ENCODE data around the gene CDKAL1. TPM values are rescaled to one million over a fixed set of nuclear protein-coding genes. Genes with fewer than 3 reads are reported as not detected.

The CDKAL1 gene
- total and polyA plus RNA-seq, 2 donors from 2014 or later, result 4.6 to 20.2 TPM

DNA sequence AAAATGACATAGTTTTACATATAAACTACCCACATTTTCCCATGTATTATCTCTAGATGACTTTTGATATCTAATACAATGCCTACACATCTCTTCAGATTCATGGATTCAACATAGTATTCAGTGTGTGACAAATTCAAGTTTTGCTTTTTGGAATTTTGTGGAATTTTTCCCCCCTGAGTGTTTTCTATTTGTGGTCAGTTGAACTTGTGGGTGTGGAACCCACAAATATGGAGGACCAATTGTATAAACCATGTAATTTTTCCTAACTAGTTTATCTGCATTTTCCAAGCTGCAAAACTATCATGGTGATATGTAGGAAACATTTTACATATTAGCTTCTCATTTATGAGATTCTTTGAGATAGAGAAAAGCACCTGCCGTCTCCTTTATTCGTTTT, 685.0 kb downstream of the CDKAL1 start:
- H3K27me3 ChIP-seq (ENCODE audit: control insufficient read depth, insufficient read depth, low read length), result no peaks in the 10 kb centered on the region
- H3K9me3 ChIP-seq (ENCODE audit: control insufficient read depth in 2 of 3, insufficient read depth in 1 of 3, low read length in 3 of 3), result no peaks in the 10 kb centered on the region
- H3K9ac ChIP-seq (ENCODE audit: low read length in 3 of 3), result no peak overlapping the region
- no peak overlapping the region for H3K4me3 ChIP-seq (ENCODE audit: low read length in 3 of 3)
- no peaks in the 10 kb centered on the region for H3K4me1 ChIP-seq (ENCODE audit: control insufficient read depth in 2 of 3, insufficient read depth in 2 of 3, low read depth in 1 of 3, low read length in 3 of 3)
- no peak overlapping the region for H3K27ac ChIP-seq (ENCODE audit: low read depth in 2 of 2, low read length in 2 of 2)
- no peaks in the 10 kb centered on the region for H3K36me3 ChIP-seq (ENCODE audit: control insufficient read depth in 2 of 3, insufficient read depth in 3 of 3, low read length in 3 of 3)
- TF ChIP-seq, protein P1, sequence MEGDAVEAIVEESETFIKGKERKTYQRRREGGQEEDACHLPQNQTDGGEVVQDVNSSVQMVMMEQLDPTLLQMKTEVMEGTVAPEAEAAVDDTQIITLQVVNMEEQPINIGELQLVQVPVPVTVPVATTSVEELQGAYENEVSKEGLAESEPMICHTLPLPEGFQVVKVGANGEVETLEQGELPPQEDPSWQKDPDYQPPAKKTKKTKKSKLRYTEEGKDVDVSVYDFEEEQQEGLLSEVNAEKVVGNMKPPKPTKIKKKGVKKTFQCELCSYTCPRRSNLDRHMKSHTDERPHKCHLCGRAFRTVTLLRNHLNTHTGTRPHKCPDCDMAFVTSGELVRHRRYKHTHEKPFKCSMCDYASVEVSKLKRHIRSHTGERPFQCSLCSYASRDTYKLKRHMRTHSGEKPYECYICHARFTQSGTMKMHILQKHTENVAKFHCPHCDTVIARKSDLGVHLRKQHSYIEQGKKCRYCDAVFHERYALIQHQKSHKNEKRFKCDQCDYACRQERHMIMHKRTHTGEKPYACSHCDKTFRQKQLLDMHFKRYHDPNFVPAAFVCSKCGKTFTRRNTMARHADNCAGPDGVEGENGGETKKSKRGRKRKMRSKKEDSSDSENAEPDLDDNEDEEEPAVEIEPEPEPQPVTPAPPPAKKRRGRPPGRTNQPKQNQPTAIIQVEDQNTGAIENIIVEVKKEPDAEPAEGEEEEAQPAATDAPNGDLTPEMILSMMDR (IDR thresholded peaks at IDR 0.05; ENCODE audit: borderline replicate concordance, extremely low read depth, insufficient read depth), result no peak
- intact Hi-C loops (cut with DNase I), result no loop called here
- no peak for FAIRE-seq
- DNase-seq, result no peak

DNA sequence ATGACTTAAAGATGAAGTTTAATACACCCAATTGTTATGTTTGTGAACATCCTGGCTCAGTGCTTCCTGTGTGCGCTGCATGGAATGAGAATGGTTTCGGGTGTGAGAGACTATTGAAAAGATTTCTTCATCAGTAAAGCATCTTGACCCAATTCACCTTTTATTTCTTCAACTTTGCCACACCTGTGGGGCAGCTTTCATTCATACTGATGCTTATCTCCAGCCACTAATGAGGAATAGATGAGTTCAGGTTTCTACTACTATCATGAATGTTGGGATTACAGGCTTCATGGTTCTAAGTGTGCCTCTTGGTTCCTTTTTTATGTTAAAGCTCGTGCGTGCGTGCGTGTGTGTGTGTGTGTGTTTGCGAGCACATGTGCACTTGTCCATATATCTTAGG, 685.6 kb downstream of the CDKAL1 start:
- Histone ChIP-seq H3K4me3 (ENCODE audit: low read length in 3 of 3) (no peak overlapping the region), H3K9ac (ENCODE audit: low read length in 3 of 3) (no peak overlapping the region), H3K36me3 (ENCODE audit: control insufficient read depth in 2 of 3, insufficient read depth in 3 of 3, low read length in 3 of 3) (no peaks in the 10 kb centered on the region), H3K27ac (ENCODE audit: low read depth in 2 of 2, low read length in 2 of 2) (no peak overlapping the region), H3K4me1 (ENCODE audit: control insufficient read depth in 2 of 3, insufficient read depth in 2 of 3, low read depth in 1 of 3, low read length in 3 of 3) (no peaks in the 10 kb centered on the region), H3K9me3 (ENCODE audit: control insufficient read depth in 2 of 3, insufficient read depth in 1 of 3, low read length in 3 of 3) (no peaks in the 10 kb centered on the region), H3K27me3 (ENCODE audit: control insufficient read depth, insufficient read depth, low read length) (no peaks in the 10 kb centered on the region)
- FAIRE-seq (no peak), DNase-seq (no peak)
- intact Hi-C loops (cut with DNase I), result no loop called here
- TF ChIP-seq, protein P1 (IDR thresholded peaks at IDR 0.05; ENCODE audit: borderline replicate concordance, extremely low read depth, insufficient read depth), result no peak

DNA sequence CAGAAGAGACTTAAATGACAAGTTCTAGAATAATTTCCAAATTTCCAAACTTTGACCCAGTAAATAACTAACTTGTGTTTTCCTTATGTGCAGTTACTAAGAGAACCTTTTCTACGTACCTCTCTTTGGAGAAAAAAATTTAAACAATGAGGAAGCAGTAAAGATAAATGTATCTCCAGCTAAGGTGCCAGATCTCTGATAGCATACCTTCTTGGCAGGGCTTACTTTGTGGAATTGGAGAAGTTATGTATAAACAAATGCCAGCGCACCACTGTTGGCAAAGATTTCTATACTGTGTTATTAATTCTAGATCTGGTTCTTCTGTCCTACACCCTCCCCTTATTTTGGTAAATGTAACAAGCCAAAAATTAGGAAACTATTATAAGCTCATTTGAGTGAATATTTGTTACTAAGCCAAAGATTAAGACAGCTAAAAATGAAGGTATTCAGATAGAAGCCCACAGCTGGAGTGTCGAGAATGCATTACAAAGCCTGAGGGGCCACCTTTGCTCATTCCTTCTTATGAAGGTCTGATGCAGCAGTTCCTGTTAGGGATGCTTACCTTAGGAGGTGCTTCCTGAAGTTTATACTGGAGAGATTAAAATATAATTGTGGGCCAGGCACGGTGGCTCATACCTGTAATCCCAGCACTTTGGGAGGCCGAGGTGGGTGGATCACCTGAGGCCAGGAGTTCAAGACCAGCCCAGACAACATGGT, 686.2 kb downstream of the CDKAL1 start:
- Histone ChIP-seq H3K36me3 (ENCODE audit: control insufficient read depth in 2 of 3, insufficient read depth in 3 of 3, low read length in 3 of 3) (no peaks in the 10 kb centered on the region), H3K4me1 (ENCODE audit: control insufficient read depth in 2 of 3, insufficient read depth in 2 of 3, low read depth in 1 of 3, low read length in 3 of 3) (no peaks in the 10 kb centered on the region), H3K27me3 (ENCODE audit: control insufficient read depth, insufficient read depth, low read length) (no peaks in the 10 kb centered on the region), H3K4me3 (ENCODE audit: low read length in 3 of 3) (no peak overlapping the region), H3K9ac (ENCODE audit: low read length in 3 of 3) (no peak overlapping the region), H3K9me3 (ENCODE audit: control insufficient read depth in 2 of 3, insufficient read depth in 1 of 3, low read length in 3 of 3) (no peaks in the 10 kb centered on the region), H3K27ac (ENCODE audit: low read depth in 2 of 2, low read length in 2 of 2) (no peak overlapping the region)
- intact Hi-C loops (cut with DNase I), result no loop called here
- FAIRE-seq, result no peak
- DNase-seq, result no peak
- TF ChIP-seq, protein P1 (IDR thresholded peaks at IDR 0.05; ENCODE audit: borderline replicate concordance, extremely low read depth, insufficient read depth), result no peak

DNA sequence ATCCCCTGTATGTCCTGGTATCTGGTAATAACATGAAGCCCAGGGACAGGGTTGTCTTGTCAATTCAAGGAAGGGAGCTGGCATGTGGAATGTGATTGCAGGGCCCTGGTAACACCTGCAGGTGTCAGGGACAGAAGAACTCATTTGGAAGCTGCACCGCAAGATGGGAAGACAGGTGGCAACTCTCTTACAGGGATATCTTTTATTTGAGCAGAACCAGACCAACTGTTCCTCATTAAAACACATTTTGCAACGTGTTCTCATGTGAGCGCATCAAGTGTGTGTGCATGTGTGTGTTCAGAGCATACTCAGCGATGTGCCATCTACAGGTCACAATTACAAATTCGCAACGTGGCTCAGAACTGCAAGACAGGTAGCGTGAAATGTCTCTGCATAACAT, 688.4 kb downstream of the CDKAL1 start:
- H3K9ac ChIP-seq (ENCODE audit: low read length in 3 of 3), result no peak overlapping the region
- no peaks in the 10 kb centered on the region for H3K27me3 ChIP-seq (ENCODE audit: control insufficient read depth, insufficient read depth, low read length)
- H3K36me3 ChIP-seq (ENCODE audit: control insufficient read depth in 2 of 3, insufficient read depth in 3 of 3, low read length in 3 of 3), result no peaks in the 10 kb centered on the region
- FAIRE-seq (no peak), DNase-seq (no peak)
- H3K4me1 ChIP-seq (ENCODE audit: control insufficient read depth in 2 of 3, insufficient read depth in 2 of 3, low read depth in 1 of 3, low read length in 3 of 3), result no peaks in the 10 kb centered on the region
- intact Hi-C loops (cut with DNase I), result no loop called here
- no peak overlapping the region for H3K4me3 ChIP-seq (ENCODE audit: low read length in 3 of 3)
- H3K9me3 ChIP-seq (ENCODE audit: control insufficient read depth in 2 of 3, insufficient read depth in 1 of 3, low read length in 3 of 3), result no peaks in the 10 kb centered on the region
- TF ChIP-seq, protein P1 (IDR thresholded peaks at IDR 0.05; ENCODE audit: borderline replicate concordance, extremely low read depth, insufficient read depth), result no peak
- H3K27ac ChIP-seq (ENCODE audit: low read depth in 2 of 2, low read length in 2 of 2), result no peak overlapping the region

Data from kidney (tissue), 14 donors.